Loucy (cell line): Measurements from ENCODE around the gene AAR2.

Source experiments
- H2AFZ ChIP-seq: fragments of 200-600 bp; sonication (generic); 2 replicates; pipeline ENCODE4 v1.6.0; 2016; ENCODE audit warnings: antibody characterized with exemption, mild to moderate bottlenecking, low read length, moderate library complexity
- H3F3A ChIP-seq: fragments of 200-600 bp; 2 replicates; pipeline ENCODE4 v1.6.0; 2016; ENCODE audit warnings: antibody characterized with exemption, low read depth, mild to moderate bottlenecking
- H3K27me3 ChIP-seq: fragments of 200-600 bp; sonication (generic); 2 replicates; pipeline ENCODE4 v1.6.1; 2014; ENCODE audit warnings: low read length, mild to moderate bottlenecking; ENCODE audit not compliant: insufficient read depth, poor library complexity, severe bottlenecking
- H3K36me3 ChIP-seq: fragments of 200-600 bp; sonication (generic); 2 replicates; pipeline ENCODE4 v1.6.1; 2016; ENCODE audit warnings: low read length; ENCODE audit not compliant: insufficient read depth
- H3K4me1 ChIP-seq: fragments of 200-600 bp; sonication (generic); 2 replicates; pipeline ENCODE4 v1.5.1; 2014; ENCODE audit warnings: low read length, mild to moderate bottlenecking; ENCODE audit not compliant: insufficient read depth, poor library complexity, severe bottlenecking
- H3K4me2 ChIP-seq: fragments of 200-600 bp; sonication (generic); 2 replicates; pipeline ENCODE4 v1.6.0; 2014; ENCODE audit warnings: antibody characterized with exemption, low read length, low read depth, mild to moderate bottlenecking; ENCODE audit not compliant: poor library complexity, severe bottlenecking
- H3K4me3 ChIP-seq: fragments of 200-600 bp; sonication (generic); 2 replicates; pipeline ENCODE4 v1.5.1; 2014; ENCODE audit warnings: low read length, mild to moderate bottlenecking, mixed read lengths; ENCODE audit not compliant: poor library complexity, severe bottlenecking
- H3K79me2 ChIP-seq: fragments of 200-600 bp; sonication (generic); 2 replicates; pipeline ENCODE4 v1.6.1; 2014; ENCODE audit warnings: low read length; ENCODE audit not compliant: insufficient read depth
- H3K9ac ChIP-seq: fragments of 200-600 bp; sonication (generic); 2 replicates; pipeline ENCODE4 v1.6.0; 2014; ENCODE audit warnings: mild to moderate bottlenecking, low read depth, low read length, moderate library complexity; ENCODE audit not compliant: poor library complexity, severe bottlenecking
- H3K9me2 ChIP-seq: fragments of 200-600 bp; sonication (generic); replicated peaks from 2 replicates; pipeline ENCODE4 v1.6.1; 2016; ENCODE audit warnings: low read depth, low read length, mixed read lengths
- H3K9me3 ChIP-seq: fragments of 200-600 bp; sonication (generic); 2 replicates; pipeline ENCODE4 v1.6.1; 2014; ENCODE audit warnings: mild to moderate bottlenecking, antibody characterized with exemption, low read length, low read depth; ENCODE audit not compliant: insufficient read depth
- H4K20me1 ChIP-seq: fragments of 200-600 bp; sonication (generic); 2 replicates; pipeline ENCODE4 v1.6.0; 2014; ENCODE audit warnings: antibody characterized with exemption, low read length, mild to moderate bottlenecking; ENCODE audit not compliant: insufficient read depth, poor library complexity, severe bottlenecking
- EZH2phosphoT487 ChIP-seq: fragments of 200-600 bp; IDR thresholded peaks from 2 replicates; pipeline ENCODE4 v1.6.1; 2018; ENCODE audit warnings: antibody characterized with exemption, mild to moderate bottlenecking, moderate library complexity, borderline replicate concordance
- TF ChIP-seq, protein P1 (sequence below): fragments of 200-600 bp; sonication (generic); conservative IDR thresholded peaks from 2 replicates; pipeline ENCODE4 v1.5.1; 2014; ENCODE audit warnings: mild to moderate bottlenecking, antibody characterized with exemption, low read length

The AAR2 gene

GRCh38 chr20:36303831-36304230, 67.6 kb downstream of the AAR2 start:
- Histone ChIP-seq H3K36me3 (no peaks in the 10 kb centered on the region), H3K9me2 (no peaks in the 10 kb centered on the region), H3K4me2 (no peak overlapping the region), H2AFZ (no peak overlapping the region), H4K20me1 (no peaks in the 10 kb centered on the region), H3K4me3 (no peak overlapping the region), H3K9ac (no peak overlapping the region), H3K9me3 (no peaks in the 10 kb centered on the region), H3K27me3 (no peaks in the 10 kb centered on the region), H3F3A (no peaks in the 10 kb centered on the region), H3K79me2 (no peaks in the 10 kb centered on the region), H3K4me1 (no peaks in the 10 kb centered on the region)
- TF ChIP-seq EZH2phosphoT487: no peak
- TF ChIP-seq, protein P1, sequence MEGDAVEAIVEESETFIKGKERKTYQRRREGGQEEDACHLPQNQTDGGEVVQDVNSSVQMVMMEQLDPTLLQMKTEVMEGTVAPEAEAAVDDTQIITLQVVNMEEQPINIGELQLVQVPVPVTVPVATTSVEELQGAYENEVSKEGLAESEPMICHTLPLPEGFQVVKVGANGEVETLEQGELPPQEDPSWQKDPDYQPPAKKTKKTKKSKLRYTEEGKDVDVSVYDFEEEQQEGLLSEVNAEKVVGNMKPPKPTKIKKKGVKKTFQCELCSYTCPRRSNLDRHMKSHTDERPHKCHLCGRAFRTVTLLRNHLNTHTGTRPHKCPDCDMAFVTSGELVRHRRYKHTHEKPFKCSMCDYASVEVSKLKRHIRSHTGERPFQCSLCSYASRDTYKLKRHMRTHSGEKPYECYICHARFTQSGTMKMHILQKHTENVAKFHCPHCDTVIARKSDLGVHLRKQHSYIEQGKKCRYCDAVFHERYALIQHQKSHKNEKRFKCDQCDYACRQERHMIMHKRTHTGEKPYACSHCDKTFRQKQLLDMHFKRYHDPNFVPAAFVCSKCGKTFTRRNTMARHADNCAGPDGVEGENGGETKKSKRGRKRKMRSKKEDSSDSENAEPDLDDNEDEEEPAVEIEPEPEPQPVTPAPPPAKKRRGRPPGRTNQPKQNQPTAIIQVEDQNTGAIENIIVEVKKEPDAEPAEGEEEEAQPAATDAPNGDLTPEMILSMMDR: no peak

DNA sequence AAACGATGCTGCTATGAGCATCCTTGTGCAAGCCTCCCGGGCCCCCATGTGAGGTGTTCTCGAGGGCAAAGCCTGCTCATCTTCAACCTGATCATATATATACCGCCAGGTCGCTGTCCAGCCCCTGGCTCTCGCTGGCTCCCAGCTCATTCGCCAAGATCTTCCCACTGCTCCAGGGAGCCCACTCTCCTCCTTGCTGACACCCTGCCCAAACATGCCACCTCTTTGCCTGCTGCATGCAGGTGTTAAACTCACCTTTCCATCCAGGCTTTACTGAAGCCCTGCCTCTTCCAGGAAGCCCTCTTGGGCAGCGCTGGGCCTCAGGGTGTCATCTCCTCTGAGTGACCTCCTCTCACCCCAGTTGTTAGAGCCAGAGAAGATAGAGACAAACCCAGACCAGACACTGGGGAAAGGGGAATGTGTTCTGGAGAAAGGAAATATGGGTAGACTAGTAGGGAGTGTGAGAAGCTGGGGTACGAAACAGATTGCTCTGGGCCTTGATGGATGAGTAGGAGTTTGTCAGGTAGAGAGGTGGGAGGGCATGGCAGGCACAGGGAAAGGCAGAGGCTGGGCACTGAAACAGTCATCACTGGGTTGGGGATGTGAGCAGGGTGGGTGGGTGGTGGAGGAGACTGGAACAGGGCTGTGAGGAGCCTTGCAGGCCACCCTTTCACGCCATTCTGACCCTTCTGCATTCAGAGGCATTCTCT, 68.7 kb downstream of the AAR2 start:
- H4K20me1 ChIP-seq: no peaks in the 10 kb centered on the region
- no peaks in the 10 kb centered on the region for H3K9me2 ChIP-seq
- no peak overlapping the region for H3K9ac ChIP-seq
- H3K27me3 ChIP-seq: no peaks in the 10 kb centered on the region
- H2AFZ ChIP-seq: no peak overlapping the region
- H3K4me3 ChIP-seq: no peak overlapping the region
- no peaks in the 10 kb centered on the region for H3K79me2 ChIP-seq
- H3K4me1 ChIP-seq: no peaks in the 10 kb centered on the region
- no peak overlapping the region for H3K4me2 ChIP-seq
- TF ChIP-seq EZH2phosphoT487: no peak
- TF ChIP-seq, protein P1: no peak
- no peaks in the 10 kb centered on the region for H3F3A ChIP-seq
- H3K9me3 ChIP-seq: no peaks in the 10 kb centered on the region
- H3K36me3 ChIP-seq: no peaks in the 10 kb centered on the region

DNA sequence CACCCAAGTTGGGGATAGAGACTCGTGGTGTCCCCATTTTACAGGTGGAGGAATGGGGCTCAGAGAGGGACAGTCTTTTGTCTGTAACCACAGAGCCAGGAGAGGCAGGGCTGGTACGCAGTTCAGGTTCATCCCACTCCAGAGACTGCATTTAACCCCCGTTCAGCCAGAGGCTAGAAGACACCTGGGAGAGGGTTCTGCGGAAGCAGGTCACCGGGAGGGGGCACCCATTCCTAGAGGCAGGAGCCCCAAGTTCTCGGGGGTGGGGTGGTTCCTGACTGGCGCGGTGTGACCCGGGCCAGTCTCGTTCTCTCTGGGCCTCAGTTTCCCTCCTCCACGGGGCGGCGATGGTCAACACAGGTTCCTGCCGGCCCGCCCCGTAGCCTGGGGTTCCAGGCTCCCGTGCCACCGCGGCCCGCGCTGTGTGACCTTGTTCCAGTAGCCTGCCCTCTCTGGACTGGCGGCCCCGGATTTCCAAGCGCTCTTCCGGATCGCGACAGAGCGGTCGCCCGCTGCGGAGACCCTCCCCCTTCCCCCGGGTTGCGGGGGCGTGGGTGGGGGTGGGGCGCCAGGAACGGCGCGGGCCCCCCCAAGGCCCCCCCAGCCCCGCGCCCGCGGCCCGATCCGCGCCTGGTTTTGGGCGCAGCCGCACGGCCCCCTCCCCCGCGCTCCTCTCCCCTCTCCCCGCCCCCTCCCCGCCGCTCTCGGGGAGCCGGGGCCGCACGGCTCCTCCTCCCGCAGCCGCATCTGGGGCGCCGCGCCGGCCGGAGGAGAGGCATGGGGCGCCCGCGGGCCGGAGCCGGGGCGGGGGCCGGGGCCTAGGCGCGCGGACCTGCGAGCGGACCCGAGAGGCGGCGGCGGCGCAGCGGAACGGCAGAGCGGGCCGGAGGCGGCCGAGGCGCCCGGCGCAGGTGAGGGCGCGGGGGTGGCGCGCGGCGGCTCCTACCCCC, 69.6 kb downstream of the AAR2 start, which contains the start of gene DLGAP4:
Gene DLGAP4, plus strand, starts transcription at position 738 of the 950 bp plus-strand sequence. CDS start 125,379 bp downstream, outside the sequence.
- Histone ChIP-seq H3K27me3 (no peaks in the 10 kb centered on the region), H3K79me2 (no peaks in the 10 kb centered on the region), H3K9me2 (no peaks in the 10 kb centered on the region), H3K4me2 (no peak within 1 kb of the TSS), H4K20me1 (no peaks in the 10 kb centered on the region), H3K9ac (no peak within 1 kb of the TSS), H3F3A (no peaks in the 10 kb centered on the region), H2AFZ (no peak within 1 kb of the TSS), H3K4me3 (no peak within 1 kb of the TSS), H3K36me3 (no peaks in the 10 kb centered on the region), H3K9me3 (no peaks in the 10 kb centered on the region), H3K4me1 (no peaks in the 10 kb centered on the region)
- TF ChIP-seq EZH2phosphoT487: no peak
- TF ChIP-seq, protein P1: no peak
